ENCODE measurements around the gene LCORL.

DNA sequence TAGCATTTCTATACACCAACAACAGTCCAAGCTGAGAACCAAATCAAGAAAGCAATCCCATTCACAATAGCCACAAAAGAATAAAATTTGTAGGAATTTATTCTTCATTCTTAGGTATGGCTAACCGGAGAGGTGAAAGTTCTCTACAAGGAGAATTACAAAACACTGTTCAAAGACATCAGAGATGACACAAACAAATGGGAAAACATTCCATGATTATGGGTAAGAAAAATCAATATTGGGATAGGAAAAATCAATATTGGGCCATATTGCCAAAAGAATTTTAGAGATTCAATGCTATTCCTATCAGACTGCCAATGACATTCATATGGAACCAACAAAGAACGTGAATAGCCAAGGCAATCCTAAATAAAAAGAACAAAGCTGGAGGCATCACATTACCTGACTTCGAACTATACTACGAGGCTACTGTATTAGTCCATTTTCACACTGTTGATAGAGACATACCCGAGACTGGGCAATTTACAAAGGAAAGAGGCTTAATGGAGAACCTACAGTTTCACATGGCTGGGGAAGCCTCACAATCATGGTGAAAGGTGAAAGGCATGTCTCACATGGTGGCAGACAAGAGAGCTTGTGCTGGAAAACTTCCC, 161.7 kb downstream of the LCORL start:
- TF ChIP-seq, protein P1, sequence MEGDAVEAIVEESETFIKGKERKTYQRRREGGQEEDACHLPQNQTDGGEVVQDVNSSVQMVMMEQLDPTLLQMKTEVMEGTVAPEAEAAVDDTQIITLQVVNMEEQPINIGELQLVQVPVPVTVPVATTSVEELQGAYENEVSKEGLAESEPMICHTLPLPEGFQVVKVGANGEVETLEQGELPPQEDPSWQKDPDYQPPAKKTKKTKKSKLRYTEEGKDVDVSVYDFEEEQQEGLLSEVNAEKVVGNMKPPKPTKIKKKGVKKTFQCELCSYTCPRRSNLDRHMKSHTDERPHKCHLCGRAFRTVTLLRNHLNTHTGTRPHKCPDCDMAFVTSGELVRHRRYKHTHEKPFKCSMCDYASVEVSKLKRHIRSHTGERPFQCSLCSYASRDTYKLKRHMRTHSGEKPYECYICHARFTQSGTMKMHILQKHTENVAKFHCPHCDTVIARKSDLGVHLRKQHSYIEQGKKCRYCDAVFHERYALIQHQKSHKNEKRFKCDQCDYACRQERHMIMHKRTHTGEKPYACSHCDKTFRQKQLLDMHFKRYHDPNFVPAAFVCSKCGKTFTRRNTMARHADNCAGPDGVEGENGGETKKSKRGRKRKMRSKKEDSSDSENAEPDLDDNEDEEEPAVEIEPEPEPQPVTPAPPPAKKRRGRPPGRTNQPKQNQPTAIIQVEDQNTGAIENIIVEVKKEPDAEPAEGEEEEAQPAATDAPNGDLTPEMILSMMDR (IDR thresholded peaks at IDR 0.05; ENCODE audit: insufficient read depth, low read length) = no peak
- TF ChIP-seq POLR2AphosphoS5 (IDR thresholded peaks at IDR 0.05; ENCODE audit: low read depth) (no peak), REST (IDR thresholded peaks at IDR 0.05; ENCODE audit: insufficient replicate concordance, low read depth) (no peak)
